Activated T-helper 17 cell treated with anti-CD3 and anti-CD28 coated beads, Interleukin-2, amount 50 U/mL, for 72 hours (primary cell): ENCODE measurements around the gene ACOXL. TPM values are rescaled to one million over a fixed set of nuclear protein-coding genes. Genes with fewer than 3 reads are reported as not detected.

Source experiments
- ATAC-seq: fragments of 150-1000 bp; cut with Tn5 transposase; replicated peaks from 2 replicates; pipeline ENCODE4 v1.10.0; 2021; ENCODE audit warnings: mild to moderate bottlenecking, moderate library complexity
- H3K27ac Mint-ChIP-seq: one replicate; pipeline ENCODE4 v1.8.0; 2022; ENCODE audit warnings: mixed read lengths
- H3K27me3 Mint-ChIP-seq: one replicate; pipeline ENCODE4 v1.8.0; 2022; ENCODE audit warnings: mixed read lengths
- H3K36me3 Mint-ChIP-seq: one replicate; pipeline ENCODE4 v1.8.0; 2022; ENCODE audit warnings: low read depth, mild to moderate bottlenecking, mixed read lengths
- H3K4me1 Mint-ChIP-seq: one replicate; pipeline ENCODE4 v1.8.0; 2022; ENCODE audit warnings: mixed read lengths
- H3K4me3 Mint-ChIP-seq: one replicate; pipeline ENCODE4 v1.8.0; 2022; ENCODE audit warnings: mild to moderate bottlenecking, mixed read lengths
- H3K9me3 Mint-ChIP-seq: one replicate; pipeline ENCODE4 v1.8.0; 2022; ENCODE audit warnings: mixed read lengths
- total RNA-seq, 2 donors: library from RNA; stranded (reverse); gene quantifications; one replicate each; pipeline ENCODE4 v1.2.3, GENCODE V29; 2022

The ACOXL gene
- total RNA-seq, 2 donors from 2014 or later, result 0.34 TPM; not detected in 1

GRCh38 chr2:110978756-110979470, 246.5 kb downstream of the ACOXL start:
- no peak for ATAC-seq
- H3K36me3 Mint-ChIP-seq, result no peaks in the 10 kb centered on the region
- no peaks in the 10 kb centered on the region for H3K4me1 Mint-ChIP-seq
- no peaks in the 10 kb centered on the region for H3K9me3 Mint-ChIP-seq
- no peak overlapping the region for H3K27ac Mint-ChIP-seq
- no peak overlapping the region for H3K4me3 Mint-ChIP-seq
- peaks cover 4% of the 10 kb centered on the region for H3K27me3 Mint-ChIP-seq

- no peak overlapping the region for H3K27ac Mint-ChIP-seq
- H3K9me3 Mint-ChIP-seq, result no peaks in the 10 kb centered on the region
- H3K36me3 Mint-ChIP-seq, result no peaks in the 10 kb centered on the region
- ATAC-seq, result no peak
- no peak overlapping the region for H3K4me3 Mint-ChIP-seq
- H3K27me3 Mint-ChIP-seq, result peaks cover 8% of the 10 kb centered on the region
- no peaks in the 10 kb centered on the region for H3K4me1 Mint-ChIP-seq
These were observed 247.3 kb downstream of the ACOXL start for GRCh38 chr2:110979471-110980338.

GRCh38 chr2:110980339-110981062, 248.1 kb downstream of the ACOXL start:
- H3K9me3 Mint-ChIP-seq, result no peaks in the 10 kb centered on the region

GRCh38 chr2:110983133-110983532, 250.8 kb downstream of the ACOXL start:
- H3K4me1 Mint-ChIP-seq, result no peaks in the 10 kb centered on the region
- peaks cover 5% of the 10 kb centered on the region for H3K27me3 Mint-ChIP-seq
- no peak overlapping the region for H3K4me3 Mint-ChIP-seq
- ATAC-seq, result no peak
- no peaks in the 10 kb centered on the region for H3K36me3 Mint-ChIP-seq
- H3K9me3 Mint-ChIP-seq, result no peaks in the 10 kb centered on the region
- no peak overlapping the region for H3K27ac Mint-ChIP-seq

More at GRCh38 chr2:110980339-110981062, 248.1 kb downstream of the ACOXL start:
- Mint-ChIP-seq H3K27me3 (peaks cover 9% of the 10 kb centered on the region), H3K4me3 (no peak overlapping the region), H3K4me1 (no peaks in the 10 kb centered on the region), H3K27ac (no peak overlapping the region), H3K36me3 (no peaks in the 10 kb centered on the region)
- no peak for ATAC-seq

- no peak overlapping the region for H3K4me3 Mint-ChIP-seq
- no peaks in the 10 kb centered on the region for H3K36me3 Mint-ChIP-seq
- H3K4me1 Mint-ChIP-seq, result no peaks in the 10 kb centered on the region
- no peaks in the 10 kb centered on the region for H3K9me3 Mint-ChIP-seq
- ATAC-seq, result no peak
- H3K27ac Mint-ChIP-seq, result no peak overlapping the region
- H3K27me3 Mint-ChIP-seq, result peaks cover 9% of the 10 kb centered on the region
These were observed 252.5 kb downstream of the ACOXL start for GRCh38 chr2:110984694-110985490.

- ATAC-seq, result no peak
- peaks cover 3% of the 10 kb centered on the region for H3K9me3 Mint-ChIP-seq
These were observed 258.1 kb downstream of the ACOXL start for GRCh38 chr2:110990440-110990839.

GRCh38 chr2:110991911-110992310, 259.5 kb downstream of the ACOXL start:
- no peak overlapping the region for H3K4me3 Mint-ChIP-seq
- peaks cover 37% of the 10 kb centered on the region for H3K27me3 Mint-ChIP-seq
- no peaks in the 10 kb centered on the region for H3K4me1 Mint-ChIP-seq
- ATAC-seq, result no peak
- no peaks in the 10 kb centered on the region for H3K36me3 Mint-ChIP-seq
- no peak overlapping the region for H3K27ac Mint-ChIP-seq
- H3K9me3 Mint-ChIP-seq, result peaks cover 3% of the 10 kb centered on the region

More at GRCh38 chr2:110990440-110990839, 258.1 kb downstream of the ACOXL start:
- Mint-ChIP-seq H3K36me3 (no peaks in the 10 kb centered on the region), H3K4me1 (no peaks in the 10 kb centered on the region), H3K27ac (no peak overlapping the region), H3K27me3 (peaks cover 30% of the 10 kb centered on the region), H3K4me3 (no peak overlapping the region)

- Mint-ChIP-seq H3K4me3 (no peak overlapping the region), H3K27ac (no peak overlapping the region), H3K36me3 (no peaks in the 10 kb centered on the region), H3K9me3 (peaks cover 3% of the 10 kb centered on the region), H3K4me1 (no peaks in the 10 kb centered on the region), H3K27me3 (peaks cover 40% of the 10 kb centered on the region)
- no peak for ATAC-seq
These were observed 260.5 kb downstream of the ACOXL start for GRCh38 chr2:110992886-110993285.

GRCh38 chr2:110993557-110994231, 261.3 kb downstream of the ACOXL start:
- Mint-ChIP-seq H3K9me3 (peaks cover 3% of the 10 kb centered on the region), H3K4me3 (no peak overlapping the region), H3K36me3 (no peaks in the 10 kb centered on the region), H3K4me1 (no peaks in the 10 kb centered on the region), H3K27me3 (peaks cover 44% of the 10 kb centered on the region), H3K27ac (no peak overlapping the region)
- no peak for ATAC-seq

GRCh38 chr2:110994250-110994961, 262.0 kb downstream of the ACOXL start:
- peaks cover 3% of the 10 kb centered on the region for H3K9me3 Mint-ChIP-seq
- H3K27me3 Mint-ChIP-seq, result peaks cover 45% of the 10 kb centered on the region
- no peaks in the 10 kb centered on the region for H3K36me3 Mint-ChIP-seq
- ATAC-seq, result no peak
- H3K4me3 Mint-ChIP-seq, result no peak overlapping the region
- no peaks in the 10 kb centered on the region for H3K4me1 Mint-ChIP-seq
- H3K27ac Mint-ChIP-seq, result no peak overlapping the region

GRCh38 chr2:110995911-110996310, 263.5 kb downstream of the ACOXL start:
- no peaks in the 10 kb centered on the region for H3K9me3 Mint-ChIP-seq
- H3K4me1 Mint-ChIP-seq, result no peaks in the 10 kb centered on the region
- H3K27me3 Mint-ChIP-seq, result peaks cover 48% of the 10 kb centered on the region
- H3K27ac Mint-ChIP-seq, result no peak overlapping the region
- no peaks in the 10 kb centered on the region for H3K36me3 Mint-ChIP-seq
- no peak overlapping the region for H3K4me3 Mint-ChIP-seq
- no peak for ATAC-seq

GRCh38 chr2:110997331-110998045, 265.1 kb downstream of the ACOXL start:
- Mint-ChIP-seq H3K9me3 (no peaks in the 10 kb centered on the region), H3K4me1 (no peaks in the 10 kb centered on the region), H3K27me3 (peaks cover 46% of the 10 kb centered on the region), H3K4me3 (no peak overlapping the region), H3K36me3 (no peaks in the 10 kb centered on the region), H3K27ac (no peak overlapping the region)
- ATAC-seq, result no peak
